K562 (cell line): ENCODE data around the gene C4orf54. TPM values are rescaled to one million over a fixed set of nuclear protein-coding genes. Genes with fewer than 3 reads are reported as not detected.

Experiments used
- ATAC-seq: fragments of 200-7000 bp; cut with Tn5 transposase; 3 replicates; pipeline ENCODE4 v1.9.1; 2020; ENCODE audit warnings: moderate library complexity
- BruUV-seq: library from RNA; stranded (reverse); fragments of 400-500 nt; replicated peaks from 2 replicates; lab custom pipeline; 2021; lab: Mats Ljungman, UMichigan
- CTCF ChIA-PET: fragments of 300-600 bp; formaldehyde crosslinking; extraction: SDS; loops from one replicate; lab custom pipeline; 2021; ENCODE audit warnings: low intra/inter-chr PET ratio; lab: Yijun Ruan, JAX
- POLR2A ChIA-PET: fragments of 300-600, 350-650 bp; sonication (Branson Sonifier 250); formaldehyde crosslinking; extraction: SDS; loops from one replicate; lab custom pipeline; 2021; ENCODE audit warnings: antibody characterized with exemption, inconsistent platforms; lab: Yijun Ruan, JAX
- DNase-seq, 4 experiments: peaks; one replicate each; pipeline versions ENCODE4 v3.0.0 to v3.0.0-alpha.2; 2011 to 2018; ENCODE audit warnings: low spot score in 3 of 4, mixed read lengths in 3 of 4; ENCODE audit errors: extremely low read depth in 1 of 4
- FAIRE-seq: peaks from 2 replicates; lab custom pipeline; 2011; peaks lifted over from hg19 to GRCh38; lab: Jason Lieb, UNC
- H2AFZ ChIP-seq: 2 replicates; pipeline ENCODE4 v1.6.0; 2011; ENCODE audit warnings: low read depth, low read length, control low read depth, inconsistent platforms
- H3K27ac ChIP-seq: fragments of 200-600 bp; 3 replicates; pipeline ENCODE4 v1.8.0; 2011; ENCODE audit warnings: low read depth, mild to moderate bottlenecking, control low read depth, inconsistent platforms, low read length, moderate library complexity, mixed read lengths; ENCODE audit errors: extremely low read depth
- H3K27me3 ChIP-seq, 2 experiments: fragments of 300-600 bp in 1 of 2; 2 replicates in 1 of 2; 3 replicates in 1 of 2; pipeline versions ENCODE4 v1.6.0 to v1.8.0; 2011; ENCODE audit warnings: inconsistent platforms in 2 of 2, low read length in 2 of 2, mild to moderate bottlenecking in 1 of 2, mixed read lengths in 1 of 2, moderate library complexity in 1 of 2; ENCODE audit not compliant: control insufficient read depth in 2 of 2, insufficient read depth in 2 of 2
- H3K36me3 ChIP-seq: fragments of 300-600 bp; 3 replicates; pipeline ENCODE4 v1.8.0; 2011; ENCODE audit warnings: mild to moderate bottlenecking, low read length, inconsistent platforms; ENCODE audit not compliant: control insufficient read depth, insufficient read depth
- H3K4me1 ChIP-seq, 2 experiments: fragments of 200-600 bp in 1 of 2; replicated peaks in 1 of 2; 2 replicates in 1 of 2; 3 replicates in 1 of 2; pipeline versions ENCODE4 v1.5.1 to v1.8.0; 2011; ENCODE audit warnings: inconsistent platforms in 2 of 2, low read length in 2 of 2, mild to moderate bottlenecking in 1 of 2, mixed read lengths in 1 of 2, moderate library complexity in 1 of 2; ENCODE audit not compliant: control insufficient read depth in 2 of 2, insufficient read depth in 2 of 2
- H3K4me2 ChIP-seq: 2 replicates; pipeline ENCODE4 v1.6.1; 2011; ENCODE audit warnings: low read length, control low read depth, inconsistent platforms, mixed read lengths; ENCODE audit not compliant: insufficient read depth
- H3K4me3 ChIP-seq: fragments of 200-600 bp; sonication (generic), shearing (Covaris generic); 2 replicates; pipeline ENCODE4 v1.5.1; 2016; ENCODE audit warnings: control low read depth, inconsistent platforms
- H3K79me2 ChIP-seq: fragments of 200-600 bp; 3 replicates; pipeline ENCODE4 v1.8.0; 2011; ENCODE audit warnings: low read length, inconsistent platforms; ENCODE audit not compliant: control insufficient read depth, insufficient read depth
- H3K9ac ChIP-seq, 2 experiments: 2 replicates each; pipeline versions ENCODE4 v1.6.0 to v1.6.1; 2011; ENCODE audit warnings: low read depth in 2 of 2, low read length in 2 of 2, control low read depth in 1 of 2, inconsistent platforms in 1 of 2, mild to moderate bottlenecking in 1 of 2, mixed read lengths in 1 of 2; ENCODE audit not compliant: insufficient read depth in 1 of 2
- H3K9me1 ChIP-seq: one replicate; pipeline ENCODE4 v1.6.0; 2011; ENCODE audit warnings: inconsistent platforms, mild to moderate bottlenecking, low read length, moderate library complexity; ENCODE audit not compliant: control insufficient read depth, insufficient read depth
- H3K9me3 ChIP-seq: replicated peaks from 2 replicates; pipeline ENCODE4 v1.5.1; 2011; ENCODE audit warnings: low read depth, low read length, inconsistent platforms; ENCODE audit not compliant: control insufficient read depth, insufficient read depth
- H4K20me1 ChIP-seq: replicated peaks from 2 replicates; pipeline ENCODE4 v1.6.1; 2011; ENCODE audit warnings: low read length, inconsistent platforms, mixed read lengths; ENCODE audit not compliant: control insufficient read depth, insufficient read depth
- ERF ChIP-seq: fragments of 450-650 bp; formaldehyde crosslinking; IDR thresholded peaks from 2 replicates; pipeline ENCODE4 v1.4.0; 2020; ENCODE audit warnings: mild to moderate bottlenecking, mixed read lengths
- EWSR1 ChIP-seq: fragments of 450-650 bp; IDR thresholded peaks from 2 replicates; pipeline ENCODE4 v1.6.1; 2018; ENCODE audit warnings: borderline replicate concordance, mild to moderate bottlenecking, low read depth, moderate library complexity; ENCODE audit not compliant: partially characterized antibody
- HDAC6 ChIP-seq: IDR thresholded peaks from 2 replicates; pipeline ENCODE4 v1.6.1; 2012; ENCODE audit warnings: low read depth, mild to moderate bottlenecking, control low read depth, inconsistent platforms, low read length, moderate library complexity
- MIER1 ChIP-seq: fragments of 450-650 bp; IDR thresholded peaks from 2 replicates; pipeline ENCODE4 v1.6.1; 2016; ENCODE audit warnings: antibody characterized with exemption, mild to moderate bottlenecking, low read depth
- PCBP2 ChIP-seq: fragments of 200-400 bp; formaldehyde crosslinking; IDR thresholded peaks from 2 replicates; pipeline ENCODE4 v1.6.1; 2018; ENCODE audit warnings: low read length, low read depth, mild to moderate bottlenecking, moderate library complexity; ENCODE audit not compliant: poor library complexity, severe bottlenecking
- PHB2 ChIP-seq: fragments of 450-650 bp; IDR thresholded peaks from 2 replicates; pipeline ENCODE4 v1.6.1; 2017; ENCODE audit warnings: low read depth
- SRF ChIP-seq, 2 experiments: fragments of 250-450, 450-650 bp in 1 of 2; sonication (Bioruptor Pico) in 1 of 2; sonication (generic) in 1 of 2; formaldehyde crosslinking; IDR thresholded peaks; 2 replicates each; pipeline versions ENCODE4 v1.5.0 to v1.5.1; 2020 to 2022; ENCODE audit warnings: mild to moderate bottlenecking in 1 of 2, missing genetic modification reagents in 1 of 2
- ZKSCAN8 ChIP-seq: fragments of 200-800 bp; sonication (Bioruptor generic); IDR thresholded peaks from 2 replicates; pipeline ENCODE4 v1.6.1; 2016; ENCODE audit warnings: missing genetic modification characterization, missing compliant biosample characterization
- WGBS: fragments of 100-300 bp; shearing (Covaris generic); methylation state at CpG from one replicate; pipeline ENCODE4 v1.1.6; 2016; ENCODE audit warnings: low coverage, mixed read lengths; ENCODE audit not compliant: insufficient coverage; ENCODE audit errors: missing lambda C conversion rate; 5-methylcytosine and 5-hydroxymethylcytosine counted together
- in situ Hi-C: fragments of 300-500 bp; cut with MboI; formaldehyde crosslinking; loops from 4 replicates; pipeline ENCODE4 v1.15.0; 2018; ENCODE audit warnings: inconsistent platforms, mixed read lengths
- intact Hi-C: fragments of 100-400 bp; cut with micrococcal nuclease; formaldehyde crosslinking; loops from 2 replicates; pipeline ENCODE4 v1.14.2; 2022
- polyA plus RNA-seq, 8 experiments: library from polyadenylated mRNA; depleted of rRNA in 4 of 8; stranded (reverse) in 5 of 8; unstranded in 3 of 8; fragments of >200 nt; fragmentation: Nextera tagmentation in 2 of 8; fragmentation: Illumina TruSeq in 1 of 8; extraction: Ambion mirVana in 2 of 8; extraction: Trizol in 1 of 8; gene quantifications; 2 replicates each; pipeline versions ENCODE4 v1.2.1 to v1.2.3, GENCODE V29; 2011 to 2014; ENCODE audit warnings: inconsistent platforms in 1 of 8, missing spikeins in 1 of 8
- total RNA-seq, 7 experiments: library from RNA; depleted of rRNA in 6 of 7; stranded (reverse); fragments of >200 nt in 6 of 7; fragmentation: Illumina TruSeq in 2 of 7; extraction: Trizol in 2 of 7; gene quantifications; 2 replicates each; pipeline versions ENCODE4 v1.2.1 to v1.2.3, GENCODE V29; 2011 to 2021; ENCODE audit warnings: low replicate concordance in 1 of 7
- TF ChIP-seq, protein P1 (sequence below): sonication (generic); formaldehyde crosslinking; IDR thresholded peaks from 2 replicates; pipeline ENCODE4 v1.8.0; 2022; ENCODE audit warnings: mild to moderate bottlenecking, missing genetic modification reagents
- TF ChIP-seq, protein P2 (sequence below): fragments of 450-650 bp; IDR thresholded peaks from one replicate; pipeline ENCODE4 v1.6.1; 2018; ENCODE audit warnings: mild to moderate bottlenecking, moderate library complexity; ENCODE audit not compliant: partially characterized antibody
- TF ChIP-seq, protein P3 (sequence below): fragments of 250-450 bp; sonication (Bioruptor Pico); IDR thresholded peaks from 2 replicates; pipeline ENCODE4 v1.5.0; 2021; ENCODE audit warnings: mild to moderate bottlenecking, borderline replicate concordance
- TF ChIP-seq, protein P4 (sequence below): fragments of 250-450 bp; sonication (Bioruptor Pico); IDR thresholded peaks from 2 replicates; pipeline ENCODE4 v1.5.0; 2021

Gene C4orf54
- total and polyA plus RNA-seq, 9 of the 15 experiments (the other 6 are each of a cell fraction or from before 2014, with no cell fraction given): not detected

DNA sequence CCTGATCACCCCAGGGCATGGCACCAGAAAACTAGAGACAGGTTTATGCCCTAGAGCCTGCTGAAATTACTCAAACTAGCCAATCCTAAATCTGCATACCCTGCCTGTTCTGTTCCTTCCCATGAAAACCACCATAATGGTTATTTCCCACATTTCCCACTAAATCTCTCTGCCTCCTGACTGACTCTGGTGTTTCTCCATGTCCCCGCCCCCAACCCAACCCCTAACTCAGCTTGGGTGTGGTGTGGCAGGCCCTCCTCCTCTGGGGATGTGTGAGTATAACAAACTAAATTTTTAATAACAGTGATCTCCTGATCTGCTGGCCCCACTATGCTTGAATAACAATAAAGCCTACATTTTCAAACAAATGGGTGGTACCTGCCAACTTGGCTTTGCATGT is 35.5 kb upstream of the C4orf54 start:
- ATAC-seq (no peak), FAIRE-seq (no peak), DNase-seq (no peak)
- no peaks in the 10 kb centered on the region for H3K9me3 ChIP-seq
- in situ Hi-C loops (no loop called here), intact Hi-C loops (no loop called here)
- no peak overlapping the region for H2AFZ ChIP-seq
- no peaks in the 10 kb centered on the region for H3K9me1 ChIP-seq
- H3K9ac ChIP-seq: no peak overlapping the region
- no peaks in the 10 kb centered on the region for H3K79me2 ChIP-seq
- no TSS peak for BruUV-seq
- no peaks in the 10 kb centered on the region for H3K4me1 ChIP-seq
- no peak overlapping the region for H3K4me3 ChIP-seq
- H4K20me1 ChIP-seq: no peaks in the 10 kb centered on the region
- no peaks in the 10 kb centered on the region for H3K36me3 ChIP-seq
- CTCF ChIA-PET: no interaction called here
- WGBS: no CpG with 5 or more reads among the region's 1 CpG
- H3K27me3 ChIP-seq: no peaks in the 10 kb centered on the region
- POLR2A ChIA-PET: no interaction called here
- H3K4me2 ChIP-seq: no peak overlapping the region
- no peak overlapping the region for H3K27ac ChIP-seq
- TF ChIP-seq ERF (CRISPR knock-in tag) (no peak), EWSR1 (no peak), ZKSCAN8 (CRISPR knock-in tag) (no peak), PHB2 (no peak), PCBP2 (no peak), SRF (CRISPR knock-in tag; IDR thresholded peaks at IDR 0.05) (no peak), HDAC6 (no peak), MIER1 (no peak)
- TF ChIP-seq, protein P1, sequence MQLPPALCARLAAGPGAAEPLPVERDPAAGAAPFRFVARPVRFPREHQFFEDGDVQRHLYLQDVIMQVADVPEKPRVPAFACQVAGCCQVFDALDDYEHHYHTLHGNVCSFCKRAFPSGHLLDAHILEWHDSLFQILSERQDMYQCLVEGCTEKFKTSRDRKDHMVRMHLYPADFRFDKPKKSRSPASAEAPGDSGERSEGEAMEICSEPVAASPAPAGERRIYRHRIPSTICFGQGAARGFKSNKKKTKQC: no peak
- TF ChIP-seq, protein P2, sequence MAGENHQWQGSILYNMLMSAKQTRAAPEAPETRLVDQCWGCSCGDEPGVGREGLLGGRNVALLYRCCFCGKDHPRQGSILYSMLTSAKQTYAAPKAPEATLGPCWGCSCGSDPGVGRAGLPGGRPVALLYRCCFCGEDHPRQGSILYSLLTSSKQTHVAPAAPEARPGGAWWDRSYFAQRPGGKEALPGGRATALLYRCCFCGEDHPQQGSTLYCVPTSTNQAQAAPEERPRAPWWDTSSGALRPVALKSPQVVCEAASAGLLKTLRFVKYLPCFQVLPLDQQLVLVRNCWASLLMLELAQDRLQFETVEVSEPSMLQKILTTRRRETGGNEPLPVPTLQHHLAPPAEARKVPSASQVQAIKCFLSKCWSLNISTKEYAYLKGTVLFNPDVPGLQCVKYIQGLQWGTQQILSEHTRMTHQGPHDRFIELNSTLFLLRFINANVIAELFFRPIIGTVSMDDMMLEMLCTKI: no peak
- TF ChIP-seq, protein P3, sequence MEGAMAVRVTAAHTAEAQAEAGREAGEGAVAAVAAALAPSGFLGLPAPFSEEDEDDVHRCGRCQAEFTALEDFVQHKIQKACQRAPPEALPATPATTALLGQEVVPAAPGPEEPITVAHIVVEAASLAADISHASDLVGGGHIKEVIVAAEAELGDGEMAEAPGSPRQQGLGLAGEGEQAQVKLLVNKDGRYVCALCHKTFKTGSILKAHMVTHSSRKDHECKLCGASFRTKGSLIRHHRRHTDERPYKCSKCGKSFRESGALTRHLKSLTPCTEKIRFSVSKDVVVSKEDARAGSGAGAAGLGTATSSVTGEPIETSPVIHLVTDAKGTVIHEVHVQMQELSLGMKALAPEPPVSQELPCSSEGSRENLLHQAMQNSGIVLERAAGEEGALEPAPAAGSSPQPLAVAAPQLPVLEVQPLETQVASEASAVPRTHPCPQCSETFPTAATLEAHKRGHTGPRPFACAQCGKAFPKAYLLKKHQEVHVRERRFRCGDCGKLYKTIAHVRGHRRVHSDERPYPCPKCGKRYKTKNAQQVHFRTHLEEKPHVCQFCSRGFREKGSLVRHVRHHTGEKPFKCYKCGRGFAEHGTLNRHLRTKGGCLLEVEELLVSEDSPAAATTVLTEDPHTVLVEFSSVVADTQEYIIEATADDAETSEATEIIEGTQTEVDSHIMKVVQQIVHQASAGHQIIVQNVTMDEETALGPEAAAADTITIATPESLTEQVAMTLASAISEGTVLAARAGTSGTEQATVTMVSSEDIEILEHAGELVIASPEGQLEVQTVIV (CRISPR knock-in tag): no peak
- TF ChIP-seq, protein P4, sequence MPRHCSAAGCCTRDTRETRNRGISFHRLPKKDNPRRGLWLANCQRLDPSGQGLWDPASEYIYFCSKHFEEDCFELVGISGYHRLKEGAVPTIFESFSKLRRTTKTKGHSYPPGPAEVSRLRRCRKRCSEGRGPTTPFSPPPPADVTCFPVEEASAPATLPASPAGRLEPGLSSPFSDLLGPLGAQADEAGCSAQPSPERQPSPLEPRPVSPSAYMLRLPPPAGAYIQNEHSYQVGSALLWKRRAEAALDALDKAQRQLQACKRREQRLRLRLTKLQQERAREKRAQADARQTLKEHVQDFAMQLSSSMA (CRISPR knock-in tag): no peak
